Measurements from ENCODE around the gene DDX39B. TPM values are rescaled to one million over a fixed set of nuclear protein-coding genes. Genes with fewer than 3 reads are reported as not detected.
A peak's percentile ranks its signal among the peaks of the same experiment; 100 is the strongest.

Gene DDX39B
- total and polyA plus RNA-seq, 5 donors from 2014 or later: 105 to 603 (median 111) TPM

GRCh38 chr6:31548544-31548873 lies 6.7 kb upstream of the DDX39B start:
- Histone ChIP-seq H3K9me3 (ENCODE audit: control insufficient read depth in 2 of 2, low read length in 2 of 2) (no peaks in the 10 kb centered on the region), H3K27ac (ENCODE audit: insufficient read depth, low read length, poor library complexity, severe bottlenecking) (peak overlapping the region; percentile 93), H3K4me1 (ENCODE audit: control insufficient read depth, insufficient read depth, low read length, poor library complexity, severe bottlenecking) (peaks cover 19% of the 10 kb centered on the region), H3K27me3 (ENCODE audit: control insufficient read depth, insufficient read depth, low read length) (no peaks in the 10 kb centered on the region), H3K4me3 (ENCODE audit: low read depth, low read length) (no peak overlapping the region), H3K36me3 (ENCODE audit: control insufficient read depth, insufficient read depth, low read length) (no peaks in the 10 kb centered on the region)
- no peaks in the 10 kb centered on the region for H3K9me3 Mint-ChIP-seq
- peaks cover 5% of the 10 kb centered on the region for H3K27me3 Mint-ChIP-seq
- no peak for ATAC-seq (ENCODE audit: low read depth in 2 of 2)
- H3K4me1 Mint-ChIP-seq: peaks cover 5 to 47% (median 30%) of the 10 kb centered on the region in 4 donors
- peak overlapping the region in 2 of 4 donors; percentile 19 to 83 for H3K4me3 Mint-ChIP-seq
- DNase-seq: no peak
- H3K27ac Mint-ChIP-seq: peak overlapping the region in 2 of 3 donors; percentile 96
- H3K36me3 Mint-ChIP-seq: peaks cover 4% of the 10 kb centered on the region

- Histone ChIP-seq H3K27me3 (ENCODE audit: control insufficient read depth, insufficient read depth, low read length) (no peaks in the 10 kb centered on the region), H3K36me3 (ENCODE audit: control insufficient read depth, insufficient read depth, low read length) (no peaks in the 10 kb centered on the region), H3K4me3 (ENCODE audit: low read depth, low read length) (peak overlapping the region; percentile 95), H3K4me1 (ENCODE audit: control insufficient read depth, insufficient read depth, low read length, poor library complexity, severe bottlenecking) (peaks cover 21% of the 10 kb centered on the region), H3K9me3 (ENCODE audit: control insufficient read depth in 2 of 2, low read length in 2 of 2) (no peaks in the 10 kb centered on the region), H3K27ac (ENCODE audit: insufficient read depth, low read length, poor library complexity, severe bottlenecking) (peak overlapping the region; percentile 93)
- peaks cover 5 to 52% (median 35%) of the 10 kb centered on the region in 4 donors for H3K4me1 Mint-ChIP-seq
- peak overlapping the region in 2 of 3 donors; percentile 96 for H3K27ac Mint-ChIP-seq
- DNase-seq (no peak), ATAC-seq (ENCODE audit: low read depth in 2 of 2) (no peak)
- peaks cover 4% of the 10 kb centered on the region for H3K36me3 Mint-ChIP-seq
- no peaks in the 10 kb centered on the region for H3K9me3 Mint-ChIP-seq
- peak overlapping the region; percentile 84 to 98 (median 94) for H3K4me3 Mint-ChIP-seq
- H3K27me3 Mint-ChIP-seq: peaks cover 5% of the 10 kb centered on the region
These were observed 6.1 kb upstream of the DDX39B start for GRCh38 chr6:31547727-31548543.

GRCh38 chr6:31546958-31547726 lies 5.3 kb upstream of the DDX39B start, which contains the start of gene NFKBIL1:
NFKBIL1 (plus strand) TSS chr6:31547608; CDS start chr6:31547695, 87 bp downstream.
- DNase-seq (peak; percentile 86 to 96 (median 86)), ATAC-seq (ENCODE audit: low read depth in 2 of 2) (peak; percentile 84 to 88)
- H3K4me1 Mint-ChIP-seq: peaks cover 5 to 59% (median 39%) of the 10 kb centered on the region in 4 donors
- H3K27me3 ChIP-seq (ENCODE audit: control insufficient read depth, insufficient read depth, low read length): no peaks in the 10 kb centered on the region
- H3K36me3 Mint-ChIP-seq: peaks cover 4% of the 10 kb centered on the region
- H3K36me3 ChIP-seq (ENCODE audit: control insufficient read depth, insufficient read depth, low read length): no peaks in the 10 kb centered on the region
- peak within 1 kb of the TSS; percentile 84 to 98 (median 94) for H3K4me3 Mint-ChIP-seq
- peaks cover 5% of the 10 kb centered on the region for H3K27me3 Mint-ChIP-seq
- H3K27ac ChIP-seq (ENCODE audit: insufficient read depth, low read length, poor library complexity, severe bottlenecking): peak within 1 kb of the TSS; percentile 93
- no peaks in the 10 kb centered on the region for H3K9me3 Mint-ChIP-seq
- H3K27ac Mint-ChIP-seq: peak within 1 kb of the TSS; percentile 72 to 96 (median 96)
- peak within 1 kb of the TSS; percentile 95 for H3K4me3 ChIP-seq (ENCODE audit: low read depth, low read length)
- peaks cover 29% of the 10 kb centered on the region for H3K4me1 ChIP-seq (ENCODE audit: control insufficient read depth, insufficient read depth, low read length, poor library complexity, severe bottlenecking)
- H3K9me3 ChIP-seq (ENCODE audit: control insufficient read depth in 2 of 2, low read length in 2 of 2): no peaks in the 10 kb centered on the region

DNA sequence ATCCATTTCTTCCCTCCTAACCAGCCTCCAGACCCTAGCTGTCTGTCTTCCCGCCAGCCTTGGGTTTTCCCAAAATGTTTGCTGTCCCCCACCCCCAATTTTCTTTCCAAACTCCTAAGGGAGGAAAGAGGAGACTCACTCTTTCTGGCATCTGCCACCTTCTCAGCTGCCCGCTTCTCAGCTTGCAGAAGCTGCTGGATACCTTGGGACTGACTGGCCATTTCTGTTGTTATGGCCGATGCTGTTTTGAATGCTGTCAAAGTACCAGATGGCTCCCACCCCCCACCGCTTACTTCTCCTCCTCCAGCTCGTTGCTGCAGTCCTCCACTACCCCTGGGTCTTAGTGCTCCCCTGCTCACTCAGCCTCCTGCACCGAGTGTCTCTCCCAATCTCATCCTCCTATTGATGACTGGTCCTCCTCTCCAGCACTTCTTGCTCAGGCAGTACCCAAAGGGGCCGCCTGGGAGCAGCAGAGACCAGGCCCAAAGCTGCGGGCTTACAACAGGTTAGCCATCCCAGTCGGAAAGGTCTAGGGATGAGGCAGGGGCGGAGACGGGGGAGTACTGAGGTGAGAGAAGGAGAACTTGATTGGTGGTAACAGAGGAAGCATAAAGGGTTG lies 4.6 kb upstream of the DDX39B start, which contains the start of gene ATP6V1G2:
Gene ATP6V1G2, minus strand, starts transcription at position 270 of the 619 bp plus-strand sequence. Its CDS starts 49 bp downstream, at position 221.
- Mint-ChIP-seq H3K27me3 (peaks cover 5% of the 10 kb centered on the region), H3K27ac (peak within 1 kb of the TSS; percentile 72 to 96 (median 96)), H3K36me3 (peaks cover 4% of the 10 kb centered on the region), H3K4me3 (peak within 1 kb of the TSS; percentile 84 to 98 (median 94)), H3K9me3 (no peaks in the 10 kb centered on the region), H3K4me1 (peaks cover 4 to 55% (median 38%) of the 10 kb centered on the region in 4 donors)
- Histone ChIP-seq H3K9me3 (ENCODE audit: control insufficient read depth in 2 of 2, low read length in 2 of 2) (no peaks in the 10 kb centered on the region), H3K36me3 (ENCODE audit: control insufficient read depth, insufficient read depth, low read length) (no peaks in the 10 kb centered on the region), H3K4me3 (ENCODE audit: low read depth, low read length) (peak within 1 kb of the TSS; percentile 95), H3K27me3 (ENCODE audit: control insufficient read depth, insufficient read depth, low read length) (no peaks in the 10 kb centered on the region), H3K4me1 (ENCODE audit: control insufficient read depth, insufficient read depth, low read length, poor library complexity, severe bottlenecking) (peaks cover 29% of the 10 kb centered on the region), H3K27ac (ENCODE audit: insufficient read depth, low read length, poor library complexity, severe bottlenecking) (peak within 1 kb of the TSS; percentile 93)
- DNase-seq (peak; percentile 75 to 91 (median 78)), ATAC-seq (ENCODE audit: low read depth in 2 of 2) (peak; percentile 51 to 58)

DNA sequence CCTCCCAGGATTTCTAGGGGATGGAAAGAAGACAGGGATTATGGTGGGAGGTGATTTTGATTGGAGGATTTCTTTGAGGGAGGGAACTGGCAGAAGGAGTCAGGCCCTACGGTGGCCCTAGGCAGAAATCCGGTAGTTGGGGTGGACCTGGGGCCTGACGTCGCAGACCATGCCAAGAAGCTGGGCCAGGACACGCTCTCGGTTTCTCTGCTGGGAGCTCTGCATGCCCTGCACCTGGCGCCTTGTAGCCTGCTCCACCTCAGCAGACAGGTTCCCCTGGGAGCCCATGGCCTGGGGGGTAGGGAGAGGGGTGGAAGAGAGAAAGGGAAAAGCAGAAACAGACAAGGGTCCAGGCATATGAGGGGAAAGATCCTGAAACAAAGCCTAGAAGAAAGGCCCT lies 3.5 kb upstream of the DDX39B start:
- Histone ChIP-seq H3K4me3 (ENCODE audit: low read depth, low read length) (no peak overlapping the region), H3K4me1 (ENCODE audit: control insufficient read depth, insufficient read depth, low read length, poor library complexity, severe bottlenecking) (peaks cover 38% of the 10 kb centered on the region), H3K27me3 (ENCODE audit: control insufficient read depth, insufficient read depth, low read length) (no peaks in the 10 kb centered on the region), H3K36me3 (ENCODE audit: control insufficient read depth, insufficient read depth, low read length) (peaks cover under 1% of the 10 kb centered on the region), H3K9me3 (ENCODE audit: control insufficient read depth in 2 of 2, low read length in 2 of 2) (no peaks in the 10 kb centered on the region), H3K27ac (ENCODE audit: insufficient read depth, low read length, poor library complexity, severe bottlenecking) (no peak overlapping the region)
- H3K27me3 Mint-ChIP-seq: peaks cover 5% of the 10 kb centered on the region
- ATAC-seq (ENCODE audit: low read depth in 2 of 2) (no peak), DNase-seq (no peak)
- no peaks in the 10 kb centered on the region for H3K9me3 Mint-ChIP-seq
- peak overlapping the region in 1 of 3 donors; percentile 96 for H3K27ac Mint-ChIP-seq
- H3K4me1 Mint-ChIP-seq: peaks cover 0 to 56% (median 39%) of the 10 kb centered on the region in 4 donors
- peaks cover 10% of the 10 kb centered on the region for H3K36me3 Mint-ChIP-seq
- peak overlapping the region in 3 of 4 donors; percentile 26 to 84 (median 77) for H3K4me3 Mint-ChIP-seq

DNA sequence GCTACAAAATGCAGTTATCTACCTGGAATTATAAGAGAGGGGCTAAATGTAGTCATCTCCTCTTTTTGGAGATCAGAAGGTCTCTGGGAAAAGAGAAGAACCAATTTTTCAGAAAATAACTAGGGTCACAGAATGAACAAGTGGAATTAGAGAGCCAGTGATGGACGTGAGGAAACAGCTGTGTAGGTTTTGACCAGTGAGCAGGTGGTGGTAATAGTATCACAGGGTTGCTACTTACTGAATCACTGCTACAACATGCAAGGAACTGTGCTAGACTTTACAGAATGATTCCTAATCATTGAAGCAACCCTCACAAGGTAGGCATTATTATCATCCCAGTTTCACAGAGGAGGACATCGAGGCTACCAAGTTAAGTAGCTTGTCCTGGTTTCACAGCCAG lies 2.9 kb upstream of the DDX39B start:
- no peak overlapping the region for H3K27ac ChIP-seq (ENCODE audit: insufficient read depth, low read length, poor library complexity, severe bottlenecking)
- Mint-ChIP-seq H3K27me3 (peaks cover 5% of the 10 kb centered on the region), H3K4me3 (peak overlapping the region in 3 of 4 donors; percentile 1 to 84 (median 73)), H3K36me3 (peaks cover 15% of the 10 kb centered on the region), H3K4me1 (peaks cover 0 to 60% (median 45%) of the 10 kb centered on the region in 4 donors), H3K9me3 (peaks cover 0 to 3% (median 0%) of the 10 kb centered on the region in 7 donors), H3K27ac (peak overlapping the region in 1 of 3 donors; percentile 53)
- no peak overlapping the region for H3K4me3 ChIP-seq (ENCODE audit: low read depth, low read length)
- DNase-seq (no peak), ATAC-seq (ENCODE audit: low read depth in 2 of 2) (no peak)
- peaks cover 44% of the 10 kb centered on the region for H3K4me1 ChIP-seq (ENCODE audit: control insufficient read depth, insufficient read depth, low read length, poor library complexity, severe bottlenecking)
- no peaks in the 10 kb centered on the region for H3K27me3 ChIP-seq (ENCODE audit: control insufficient read depth, insufficient read depth, low read length)
- peaks cover 7% of the 10 kb centered on the region for H3K36me3 ChIP-seq (ENCODE audit: control insufficient read depth, insufficient read depth, low read length)
- H3K9me3 ChIP-seq (ENCODE audit: control insufficient read depth in 2 of 2, low read length in 2 of 2): no peaks in the 10 kb centered on the region

GRCh38 chr6:31543639-31544038 lies 1.8 kb upstream of the DDX39B start:
- no peaks in the 10 kb centered on the region for H3K9me3 ChIP-seq (ENCODE audit: control insufficient read depth in 2 of 2, low read length in 2 of 2)
- no peak overlapping the region for H3K4me3 ChIP-seq (ENCODE audit: low read depth, low read length)
- Mint-ChIP-seq H3K4me3 (no peak overlapping the region), H3K27me3 (peaks cover 5% of the 10 kb centered on the region), H3K4me1 (peaks cover 8 to 61% (median 50%) of the 10 kb centered on the region in 4 donors), H3K36me3 (peaks cover 22% of the 10 kb centered on the region), H3K9me3 (peaks cover 0 to 3% (median 0%) of the 10 kb centered on the region in 7 donors), H3K27ac (peak overlapping the region in 1 of 3 donors; percentile 100)
- ATAC-seq (ENCODE audit: low read depth in 2 of 2) (no peak), DNase-seq (no peak)
- H3K27me3 ChIP-seq (ENCODE audit: control insufficient read depth, insufficient read depth, low read length): no peaks in the 10 kb centered on the region
- H3K36me3 ChIP-seq (ENCODE audit: control insufficient read depth, insufficient read depth, low read length): peaks cover 17% of the 10 kb centered on the region
- peaks cover 54% of the 10 kb centered on the region for H3K4me1 ChIP-seq (ENCODE audit: control insufficient read depth, insufficient read depth, low read length, poor library complexity, severe bottlenecking)
- H3K27ac ChIP-seq (ENCODE audit: insufficient read depth, low read length, poor library complexity, severe bottlenecking): no peak overlapping the region

All from CD4-positive, CD25-positive, alpha-beta regulatory T cell (primary cell).